Measurements from ENCODE around the gene GLCCI1. TPM values are rescaled to one million over a fixed set of nuclear protein-coding genes. Genes with fewer than 3 reads are reported as not detected.

The GLCCI1 gene
- polyA plus RNA-seq (2011; rRNA removed) (2.6 and 2.8 TPM in 2 replicates), polyA plus RNA-seq (2017; fragmentation: RNase III; extraction: RNeasy Plus Mini Kit Qiagen cat#74134 plus additional on column Dnase treatment) (0.97 to 2.3 TPM (median 1.2 TPM) in 3 replicates), polyA minus RNA-seq (2011; rRNA and poly(A)+ RNA removed) (3.8 and 4.9 TPM in 2 replicates)
- polyA plus RNA-seq (2012; cell fraction: cytosol; rRNA removed), result 0.83 and 1.1 TPM in 2 replicates
- 0.78 and 0.88 TPM in 2 replicates for polyA plus RNA-seq (2012; cell fraction: nucleus; rRNA removed)

DNA sequence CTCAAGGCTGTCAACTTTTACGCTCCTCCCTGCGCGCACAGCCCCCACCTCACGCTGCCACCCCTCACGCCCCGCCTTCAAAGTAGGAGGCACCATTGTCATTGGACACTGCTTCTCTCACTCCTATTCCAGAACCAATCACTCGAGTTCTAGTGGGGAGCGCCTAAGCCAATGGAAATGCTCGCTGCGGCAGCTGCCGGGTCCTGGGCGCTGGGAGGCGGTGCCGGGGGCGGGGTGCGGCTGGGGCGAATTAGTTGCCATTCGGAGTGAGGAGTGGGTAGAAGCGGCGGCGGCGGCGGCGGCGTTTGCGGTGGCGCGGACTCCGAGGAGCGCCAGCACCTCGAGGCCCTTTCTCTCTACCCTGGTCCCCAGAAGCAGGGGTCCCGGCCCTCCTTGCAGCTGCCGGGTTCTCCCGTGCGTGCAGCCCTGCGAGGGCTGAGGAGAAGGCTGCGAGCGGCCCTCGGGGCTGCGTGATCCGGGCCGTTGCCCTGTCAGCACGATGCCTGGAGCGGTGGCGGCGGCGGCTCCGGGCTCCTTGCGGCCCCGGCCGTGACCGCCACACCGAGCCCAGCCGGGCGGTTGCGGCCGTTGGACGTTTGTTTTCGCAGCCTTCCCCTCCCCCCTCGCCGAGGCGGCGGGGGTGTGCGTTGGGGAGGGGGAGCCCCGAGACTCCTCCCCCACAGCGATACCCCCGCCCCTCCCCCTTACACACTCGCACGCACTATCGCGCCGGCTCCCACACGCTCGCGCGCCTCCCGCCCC, at the start of gene GLCCI1:
TSS of gene GLCCI1 (plus strand) at position 253 of the 762 bp plus-strand sequence. CDS start 555 bp downstream, outside the sequence.
- Histone ChIP-seq H3K4me2 (peak within 1 kb of the TSS; percentile 82), H3K4me3 (peak within 1 kb of the TSS; percentile 87), H3K9me3 (no peaks in the 10 kb centered on the region), H3K4me1 (0 out of 3 replicates have a peak, but pooled peaks cover 5% of the 10 kb centered on the region), H3K27ac (peak within 1 kb of the TSS; percentile 74 to 90)
- WGBS (ENCODE audit: missing lambda C conversion rate), result 5% methylated on average over 31 of the region's 77 CpGs
- peak; percentile 94 to 96 for DNase-seq (ENCODE audit: low read depth in 1 of 2, low spot score in 1 of 2)
- no peak for FAIRE-seq
- no peak for TF ChIP-seq KDM1A (IDR thresholded peaks at IDR 0.05; ENCODE audit: low read depth)
- TF ChIP-seq RNF2 (IDR thresholded peaks at IDR 0.05; ENCODE audit: borderline replicate concordance, low read depth), result peak; percentile 35; the same call in 1 of the 2 replicates
- TF ChIP-seq PHF8 (IDR thresholded peaks at IDR 0.05; ENCODE audit: borderline replicate concordance, low read depth), result peak; percentile 82
- TF ChIP-seq MAX (IDR thresholded peaks at IDR 0.05), result peak; percentile 42
- TF ChIP-seq JUN (IDR thresholded peaks at IDR 0.05), result peak in 1 of 2 experiments; percentile 44; a peak in 2 of 5 replicates
- TF ChIP-seq, protein P1, sequence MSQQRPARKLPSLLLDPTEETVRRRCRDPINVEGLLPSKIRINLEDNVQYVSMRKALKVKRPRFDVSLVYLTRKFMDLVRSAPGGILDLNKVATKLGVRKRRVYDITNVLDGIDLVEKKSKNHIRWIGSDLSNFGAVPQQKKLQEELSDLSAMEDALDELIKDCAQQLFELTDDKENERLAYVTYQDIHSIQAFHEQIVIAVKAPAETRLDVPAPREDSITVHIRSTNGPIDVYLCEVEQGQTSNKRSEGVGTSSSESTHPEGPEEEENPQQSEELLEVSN (IDR thresholded peaks at IDR 0.05; ENCODE audit: borderline replicate concordance, low read depth), result peak; percentile 64
- no peak for TF ChIP-seq NFE2L2 (conservative IDR thresholded peaks at IDR 0.05; ENCODE audit: low read length)
- no peak for TF ChIP-seq EHF (CRISPR knock-in tag; IDR thresholded peaks at IDR 0.05)
- TF ChIP-seq PBX3 (IDR thresholded peaks at IDR 0.05), result peak; percentile 92
- TF ChIP-seq POLR2A (IDR thresholded peaks at IDR 0.05; ENCODE audit: low read length), result peak; percentile 38; the same call in 1 of the 2 replicates
- no peak for TF ChIP-seq HOXA7 (CRISPR knock-in tag; IDR thresholded peaks at IDR 0.05)
- ChIA-PET POLR2A (interaction anchor here (0.6 to 1.5 kb wide), 3 partner anchors 49 to 328 kb away, joined by 3 read pairs; partner anchors contain the start of gene UMAD1), CTCF (interaction anchor here (2.1 kb wide), 1 partner anchor 287 kb away, joined by 4 read pairs; no protein-coding TSS in a partner anchor)
- peak; percentile 95 to 100 for ATAC-seq

DNA sequence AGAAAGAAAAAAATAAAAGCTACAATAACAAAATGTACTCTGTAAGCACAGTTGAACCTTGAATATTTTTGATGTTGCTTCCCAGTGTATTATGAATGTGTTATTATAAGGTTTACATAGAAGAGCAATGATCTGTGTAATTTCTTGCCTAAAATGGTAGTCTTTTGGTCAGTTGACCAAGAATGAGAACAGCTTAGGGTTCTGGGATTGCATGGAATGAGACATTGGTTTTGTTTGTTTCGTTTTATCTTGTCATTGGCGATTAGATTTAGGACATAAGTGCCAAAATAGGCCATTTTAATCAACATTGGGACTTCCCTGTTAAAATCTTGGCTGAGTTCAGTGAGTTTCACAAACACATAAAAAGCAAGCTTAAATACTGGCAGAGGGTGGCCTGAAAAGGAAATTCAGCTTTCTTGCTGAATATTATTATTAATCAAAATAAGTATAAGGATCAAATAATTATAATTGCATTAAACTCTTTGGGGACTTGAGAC, 49.1 kb upstream of the GLCCI1 start:
- ChIA-PET POLR2A (no interaction called here), CTCF (interaction anchor here (1.0 kb wide), 1 partner anchor 238 kb away, joined by 3 read pairs; no protein-coding TSS in a partner anchor)
- no peak for ATAC-seq
- FAIRE-seq, result no peak
- DNase-seq (ENCODE audit: low read depth in 1 of 2, low spot score in 1 of 2), result no peak
- no peaks in the 10 kb centered on the region for H3K9me3 ChIP-seq
- H3K4me3 ChIP-seq, result no peak overlapping the region
- H3K4me2 ChIP-seq, result no peak overlapping the region
- no peak overlapping the region for H3K27ac ChIP-seq
- H3K4me1 ChIP-seq, result no peaks in the 10 kb centered on the region
- TF ChIP-seq EHF (CRISPR knock-in tag; IDR thresholded peaks at IDR 0.05), result no peak
- no peak for TF ChIP-seq POLR2A (IDR thresholded peaks at IDR 0.05; ENCODE audit: low read length)
- no peak for TF ChIP-seq MYC (IDR thresholded peaks at IDR 0.05; ENCODE audit: borderline replicate concordance, low read length)
- TF ChIP-seq RCOR1 (IDR thresholded peaks at IDR 0.05; ENCODE audit: low read depth, low read length), result no peak
- no peak for TF ChIP-seq RAD21 (conservative IDR thresholded peaks at IDR 0.05 in 1 of 2, IDR thresholded peaks at IDR 0.05 in 1 of 2)
- TF ChIP-seq TFCP2L1 (CRISPR knock-in tag; IDR thresholded peaks at IDR 0.05), result no peak
- TF ChIP-seq ZC3H11A (IDR thresholded peaks at IDR 0.05), result no peak
- no peak for TF ChIP-seq NR3C1 (IDR thresholded peaks at IDR 0.05)
- no peak for TF ChIP-seq EP300 (IDR thresholded peaks at IDR 0.05)
- TF ChIP-seq RARB (CRISPR knock-in tag; IDR thresholded peaks at IDR 0.05), result no peak
- no peak for TF ChIP-seq CEBPB (IDR thresholded peaks at IDR 0.05)
- 64% methylated on average over 2 of the region's 2 CpGs for WGBS (ENCODE audit: missing lambda C conversion rate)

DNA sequence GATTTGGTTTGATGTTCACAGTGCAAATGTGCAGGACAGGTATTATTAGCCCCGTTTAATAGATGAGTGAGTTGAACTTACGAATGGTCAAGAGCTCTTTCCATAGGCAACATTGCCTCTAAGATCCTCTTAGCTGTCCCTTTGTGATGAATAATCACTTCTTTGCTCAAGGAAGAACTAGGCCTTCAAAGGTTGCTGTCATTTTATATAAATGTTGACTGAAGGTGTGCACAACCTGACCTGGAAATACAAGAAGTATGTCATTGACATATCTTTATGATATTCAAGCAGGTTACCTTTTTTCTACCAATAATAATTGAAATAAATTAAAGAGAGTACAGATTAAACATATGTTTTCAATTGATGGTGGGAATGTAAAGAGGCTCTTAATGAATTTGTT, 48.5 kb upstream of the GLCCI1 start:
- FAIRE-seq (no peak), DNase-seq (ENCODE audit: low read depth in 1 of 2, low spot score in 1 of 2) (no peak), ATAC-seq (no peak)
- CTCF ChIA-PET, result interaction anchor here (1.0 kb wide), 1 partner anchor 239 kb away, joined by 3 read pairs; no protein-coding TSS in a partner anchor
- Histone ChIP-seq H3K4me1 (no peaks in the 10 kb centered on the region), H3K9me3 (no peaks in the 10 kb centered on the region), H3K4me2 (no peak overlapping the region), H3K27ac (no peak overlapping the region), H3K4me3 (no peak overlapping the region)
- WGBS (ENCODE audit: missing lambda C conversion rate), result 60% methylated on average over 2 of the region's 2 CpGs
- POLR2A ChIA-PET, result no interaction called here
- TF ChIP-seq GATA3 (IDR thresholded peaks at IDR 0.05; ENCODE audit: borderline replicate concordance), result no peak
- TF ChIP-seq, protein P2, sequence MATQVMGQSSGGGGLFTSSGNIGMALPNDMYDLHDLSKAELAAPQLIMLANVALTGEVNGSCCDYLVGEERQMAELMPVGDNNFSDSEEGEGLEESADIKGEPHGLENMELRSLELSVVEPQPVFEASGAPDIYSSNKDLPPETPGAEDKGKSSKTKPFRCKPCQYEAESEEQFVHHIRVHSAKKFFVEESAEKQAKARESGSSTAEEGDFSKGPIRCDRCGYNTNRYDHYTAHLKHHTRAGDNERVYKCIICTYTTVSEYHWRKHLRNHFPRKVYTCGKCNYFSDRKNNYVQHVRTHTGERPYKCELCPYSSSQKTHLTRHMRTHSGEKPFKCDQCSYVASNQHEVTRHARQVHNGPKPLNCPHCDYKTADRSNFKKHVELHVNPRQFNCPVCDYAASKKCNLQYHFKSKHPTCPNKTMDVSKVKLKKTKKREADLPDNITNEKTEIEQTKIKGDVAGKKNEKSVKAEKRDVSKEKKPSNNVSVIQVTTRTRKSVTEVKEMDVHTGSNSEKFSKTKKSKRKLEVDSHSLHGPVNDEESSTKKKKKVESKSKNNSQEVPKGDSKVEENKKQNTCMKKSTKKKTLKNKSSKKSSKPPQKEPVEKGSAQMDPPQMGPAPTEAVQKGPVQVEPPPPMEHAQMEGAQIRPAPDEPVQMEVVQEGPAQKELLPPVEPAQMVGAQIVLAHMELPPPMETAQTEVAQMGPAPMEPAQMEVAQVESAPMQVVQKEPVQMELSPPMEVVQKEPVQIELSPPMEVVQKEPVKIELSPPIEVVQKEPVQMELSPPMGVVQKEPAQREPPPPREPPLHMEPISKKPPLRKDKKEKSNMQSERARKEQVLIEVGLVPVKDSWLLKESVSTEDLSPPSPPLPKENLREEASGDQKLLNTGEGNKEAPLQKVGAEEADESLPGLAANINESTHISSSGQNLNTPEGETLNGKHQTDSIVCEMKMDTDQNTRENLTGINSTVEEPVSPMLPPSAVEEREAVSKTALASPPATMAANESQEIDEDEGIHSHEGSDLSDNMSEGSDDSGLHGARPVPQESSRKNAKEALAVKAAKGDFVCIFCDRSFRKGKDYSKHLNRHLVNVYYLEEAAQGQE (IDR thresholded peaks at IDR 0.05), result no peak
- TF ChIP-seq SMC3 (IDR thresholded peaks at IDR 0.05), result no peak
- TF ChIP-seq CBX2 (IDR thresholded peaks at IDR 0.05; ENCODE audit: borderline replicate concordance, low read depth), result no peak
- TF ChIP-seq HOXA7 (CRISPR knock-in tag; IDR thresholded peaks at IDR 0.05), result no peak
- TF ChIP-seq HEYL (CRISPR knock-in tag; IDR thresholded peaks at IDR 0.05), result no peak
- no peak for TF ChIP-seq EP300 (IDR thresholded peaks at IDR 0.05)
- TF ChIP-seq, protein P3, sequence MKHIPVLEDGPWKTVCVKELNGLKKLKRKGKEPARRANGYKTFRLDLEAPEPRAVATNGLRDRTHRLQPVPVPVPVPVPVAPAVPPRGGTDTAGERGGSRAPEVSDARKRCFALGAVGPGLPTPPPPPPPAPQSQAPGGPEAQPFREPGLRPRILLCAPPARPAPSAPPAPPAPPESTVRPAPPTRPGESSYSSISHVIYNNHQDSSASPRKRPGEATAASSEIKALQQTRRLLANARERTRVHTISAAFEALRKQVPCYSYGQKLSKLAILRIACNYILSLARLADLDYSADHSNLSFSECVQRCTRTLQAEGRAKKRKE (CRISPR knock-in tag; IDR thresholded peaks at IDR 0.05; ENCODE audit: low read depth), result no peak
- no peak for TF ChIP-seq MYC (IDR thresholded peaks at IDR 0.05; ENCODE audit: borderline replicate concordance, low read length)
- no peak for TF ChIP-seq RNF2 (IDR thresholded peaks at IDR 0.05; ENCODE audit: borderline replicate concordance, low read depth)
